Keratinocyte (primary cell): ENCODE measurements around the gene UBR7.

Experiments used
- EZH2 ChIP-seq: IDR thresholded peaks from one replicate; pipeline ENCODE4 v1.6.1; 2012; ENCODE audit warnings: inconsistent platforms, mild to moderate bottlenecking, low read length, moderate library complexity
- TF ChIP-seq, protein P1 (sequence below), 3 experiments: IDR thresholded peaks in 1 of 3; conservative IDR thresholded peaks in 1 of 3; optimal IDR thresholded peaks in 1 of 3; 2 replicates in 2 of 3; 3 replicates in 1 of 3; pipeline versions ENCODE3 to v1.5.1; 2011; ENCODE audit warnings: low read length in 3 of 3, mild to moderate bottlenecking in 3 of 3, moderate library complexity in 2 of 3, control low read depth in 1 of 3, inconsistent platforms in 1 of 3; ENCODE audit not compliant: insufficient read depth in 2 of 3; ENCODE audit errors: extremely low read depth in 1 of 3

DNA sequence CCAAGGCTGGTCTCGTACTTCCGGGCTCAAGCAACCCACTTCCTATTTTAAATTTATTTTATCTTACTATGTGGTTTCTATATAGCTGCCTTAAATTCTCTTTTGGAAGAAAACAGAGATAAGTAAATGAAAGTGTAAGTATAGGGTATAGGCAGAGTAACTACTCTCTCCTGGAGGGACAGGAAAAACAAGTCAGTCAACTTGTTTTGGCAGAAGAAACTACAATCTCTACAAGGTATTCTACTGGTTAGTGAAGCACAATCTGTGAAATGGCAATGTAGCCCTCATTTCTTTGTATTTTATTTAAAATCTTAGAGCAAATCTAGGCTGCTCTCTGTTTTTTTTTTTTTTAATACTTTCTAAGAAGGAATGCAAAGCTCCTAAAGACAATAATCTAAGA lies 55.4 kb downstream of the UBR7 start:
- TF ChIP-seq, protein P1, sequence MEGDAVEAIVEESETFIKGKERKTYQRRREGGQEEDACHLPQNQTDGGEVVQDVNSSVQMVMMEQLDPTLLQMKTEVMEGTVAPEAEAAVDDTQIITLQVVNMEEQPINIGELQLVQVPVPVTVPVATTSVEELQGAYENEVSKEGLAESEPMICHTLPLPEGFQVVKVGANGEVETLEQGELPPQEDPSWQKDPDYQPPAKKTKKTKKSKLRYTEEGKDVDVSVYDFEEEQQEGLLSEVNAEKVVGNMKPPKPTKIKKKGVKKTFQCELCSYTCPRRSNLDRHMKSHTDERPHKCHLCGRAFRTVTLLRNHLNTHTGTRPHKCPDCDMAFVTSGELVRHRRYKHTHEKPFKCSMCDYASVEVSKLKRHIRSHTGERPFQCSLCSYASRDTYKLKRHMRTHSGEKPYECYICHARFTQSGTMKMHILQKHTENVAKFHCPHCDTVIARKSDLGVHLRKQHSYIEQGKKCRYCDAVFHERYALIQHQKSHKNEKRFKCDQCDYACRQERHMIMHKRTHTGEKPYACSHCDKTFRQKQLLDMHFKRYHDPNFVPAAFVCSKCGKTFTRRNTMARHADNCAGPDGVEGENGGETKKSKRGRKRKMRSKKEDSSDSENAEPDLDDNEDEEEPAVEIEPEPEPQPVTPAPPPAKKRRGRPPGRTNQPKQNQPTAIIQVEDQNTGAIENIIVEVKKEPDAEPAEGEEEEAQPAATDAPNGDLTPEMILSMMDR (optimal IDR thresholded peaks at IDR 0.05 in 1 of 3, IDR thresholded peaks at IDR 0.05 in 1 of 3, conservative IDR thresholded peaks at IDR 0.05 in 1 of 3; ENCODE audit: extremely low read depth in 1 of 3, insufficient read depth in 2 of 3, low read length in 3 of 3), result no peak
- no peak for TF ChIP-seq EZH2
